22Rv1 (cell line): ENCODE measurements around the gene FAM98A.

ENCODE experiments used
- ZFX ChIP-seq: fragments of 450-650 bp; IDR thresholded peaks from 2 replicates; pipeline ENCODE4 v1.6.1; 2017; ENCODE audit warnings: antibody characterized with exemption, borderline replicate concordance
- TF ChIP-seq, protein P1 (sequence below): fragments of 450-650 bp; IDR thresholded peaks from 2 replicates; pipeline ENCODE4 v1.5.1; 2017; ENCODE audit warnings: mild to moderate bottlenecking

DNA sequence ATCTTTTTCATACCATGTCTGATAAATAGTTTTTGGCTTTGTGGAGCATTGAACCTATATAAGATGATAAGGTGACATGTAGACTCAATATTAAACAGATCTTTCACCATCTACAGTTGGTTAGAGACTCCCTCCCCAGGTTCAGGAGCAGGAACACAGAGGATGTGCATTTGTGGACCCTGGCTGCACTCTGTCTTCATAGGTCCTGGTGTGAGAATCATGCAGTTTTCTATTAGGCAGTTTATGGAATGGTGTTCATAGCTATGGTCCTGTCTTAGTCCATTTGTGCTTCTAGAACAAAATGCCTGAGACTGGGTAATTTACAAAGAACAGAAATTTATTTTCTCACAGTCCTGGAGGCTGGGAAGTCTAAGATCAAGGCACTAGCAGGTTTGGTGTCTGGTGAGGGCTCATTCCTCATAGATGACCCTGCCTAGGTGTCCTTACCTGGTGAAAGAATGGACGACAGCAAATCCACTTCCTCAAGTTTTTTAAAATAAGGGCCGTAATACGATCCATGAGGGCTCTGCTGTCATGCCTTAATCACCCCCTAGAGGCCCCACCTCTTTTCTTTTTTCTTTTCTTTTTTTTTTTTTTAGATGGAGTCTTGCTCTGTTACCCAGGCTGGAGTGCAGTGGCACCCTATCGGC, 35.3 kb upstream of the FAM98A start:
- TF ChIP-seq, protein P1, sequence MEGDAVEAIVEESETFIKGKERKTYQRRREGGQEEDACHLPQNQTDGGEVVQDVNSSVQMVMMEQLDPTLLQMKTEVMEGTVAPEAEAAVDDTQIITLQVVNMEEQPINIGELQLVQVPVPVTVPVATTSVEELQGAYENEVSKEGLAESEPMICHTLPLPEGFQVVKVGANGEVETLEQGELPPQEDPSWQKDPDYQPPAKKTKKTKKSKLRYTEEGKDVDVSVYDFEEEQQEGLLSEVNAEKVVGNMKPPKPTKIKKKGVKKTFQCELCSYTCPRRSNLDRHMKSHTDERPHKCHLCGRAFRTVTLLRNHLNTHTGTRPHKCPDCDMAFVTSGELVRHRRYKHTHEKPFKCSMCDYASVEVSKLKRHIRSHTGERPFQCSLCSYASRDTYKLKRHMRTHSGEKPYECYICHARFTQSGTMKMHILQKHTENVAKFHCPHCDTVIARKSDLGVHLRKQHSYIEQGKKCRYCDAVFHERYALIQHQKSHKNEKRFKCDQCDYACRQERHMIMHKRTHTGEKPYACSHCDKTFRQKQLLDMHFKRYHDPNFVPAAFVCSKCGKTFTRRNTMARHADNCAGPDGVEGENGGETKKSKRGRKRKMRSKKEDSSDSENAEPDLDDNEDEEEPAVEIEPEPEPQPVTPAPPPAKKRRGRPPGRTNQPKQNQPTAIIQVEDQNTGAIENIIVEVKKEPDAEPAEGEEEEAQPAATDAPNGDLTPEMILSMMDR = no peak
- TF ChIP-seq ZFX = no peak
